NB4 (cell line): ENCODE measurements around the gene FGF12.

Experiments used
- CTCF ChIP-seq: IDR thresholded peaks from one replicate; pipeline ENCODE4 v1.5.1; 2012; ENCODE audit warnings: low read depth, low read length
- POLR2A ChIP-seq: IDR thresholded peaks from 2 replicates; pipeline ENCODE4 v1.6.1; 2011; ENCODE audit warnings: mild to moderate bottlenecking; ENCODE audit not compliant: insufficient read length; ENCODE audit errors: extremely low read depth
- TF ChIP-seq, protein P1 (sequence below): IDR thresholded peaks from 2 replicates; pipeline ENCODE4 v1.6.1; 2011; ENCODE audit warnings: low read depth, low read length

- TF ChIP-seq CTCF, result no peak
- no peak for TF ChIP-seq POLR2A
- TF ChIP-seq, protein P1, sequence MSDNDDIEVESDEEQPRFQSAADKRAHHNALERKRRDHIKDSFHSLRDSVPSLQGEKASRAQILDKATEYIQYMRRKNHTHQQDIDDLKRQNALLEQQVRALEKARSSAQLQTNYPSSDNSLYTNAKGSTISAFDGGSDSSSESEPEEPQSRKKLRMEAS, result no peak
Measured at GRCh38 chr3:192715126-192715525, 12.2 kb downstream of the FGF12 start.
